Ramos (cell line): ENCODE results near the gene ERICH2.

Experiments
- in situ Hi-C: fragments of 300-500 bp; cut with MboI; formaldehyde crosslinking; loops from one replicate; pipeline ENCODE4 v1.14.3; 2022; ENCODE audit warnings: low sequenced_read_pairs; ENCODE audit not compliant: unreplicated experiment

The ERICH2 gene

DNA sequence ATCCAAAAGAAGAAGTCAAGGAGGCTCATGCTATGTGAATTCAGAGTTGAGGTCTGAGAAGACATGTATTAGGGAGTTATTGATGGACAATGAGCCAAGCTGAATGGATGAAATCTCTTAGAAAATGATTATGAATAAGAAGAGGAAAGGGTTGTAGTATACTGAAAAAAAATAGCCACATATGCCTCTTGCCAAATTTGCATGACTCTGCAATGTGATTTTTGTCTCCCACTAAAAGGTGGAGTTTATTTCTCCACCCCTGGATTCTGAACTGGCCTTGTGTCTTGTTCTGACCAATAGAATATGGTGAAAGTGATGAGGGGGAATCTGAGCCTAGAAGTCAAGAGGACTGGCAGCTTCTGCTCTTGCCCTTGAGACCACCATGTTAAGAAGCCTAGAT is 8.6 kb upstream of the ERICH2 start:
- in situ Hi-C loops, result no loop called here

DNA sequence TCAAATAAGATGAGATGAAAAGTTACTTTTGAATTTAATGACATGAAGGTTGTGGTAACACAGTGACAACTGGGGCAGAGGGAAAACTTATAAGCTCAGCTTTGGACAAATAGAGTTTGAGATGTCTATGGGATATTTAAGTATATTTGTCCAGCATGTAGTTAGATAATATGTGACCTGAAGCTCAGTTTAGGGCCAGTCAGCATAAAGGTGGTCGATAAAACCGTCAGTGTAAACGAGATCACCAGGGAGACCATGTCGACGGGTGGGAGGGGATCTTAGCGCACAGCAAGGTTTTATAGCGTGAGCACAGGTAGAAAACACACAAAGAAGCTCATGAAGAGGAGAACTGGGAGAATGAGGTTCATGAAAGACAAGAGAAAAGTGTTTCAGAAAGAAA is 7.4 kb upstream of the ERICH2 start:
- in situ Hi-C loops, result no loop called here

DNA sequence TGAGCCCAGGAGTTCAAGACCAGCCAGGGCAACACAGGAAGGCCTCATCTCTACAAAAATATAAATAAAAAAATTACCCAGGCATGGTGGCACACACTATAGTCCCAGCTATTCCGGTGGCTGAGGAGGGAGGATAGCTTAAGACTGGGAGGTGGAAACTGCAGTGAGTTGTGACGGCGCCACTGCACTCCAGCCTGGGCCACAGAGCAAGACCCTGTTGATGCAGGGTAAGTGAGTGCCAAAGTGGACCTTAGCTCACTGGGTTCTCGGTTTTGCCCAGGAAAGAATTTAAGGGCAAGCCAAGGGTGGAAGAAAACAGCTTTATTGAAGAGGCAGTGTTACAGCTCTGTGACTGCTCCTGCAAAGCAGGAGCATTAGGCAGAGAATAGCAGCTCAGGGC is 6.9 kb upstream of the ERICH2 start:
- in situ Hi-C loops, result no loop called here

DNA sequence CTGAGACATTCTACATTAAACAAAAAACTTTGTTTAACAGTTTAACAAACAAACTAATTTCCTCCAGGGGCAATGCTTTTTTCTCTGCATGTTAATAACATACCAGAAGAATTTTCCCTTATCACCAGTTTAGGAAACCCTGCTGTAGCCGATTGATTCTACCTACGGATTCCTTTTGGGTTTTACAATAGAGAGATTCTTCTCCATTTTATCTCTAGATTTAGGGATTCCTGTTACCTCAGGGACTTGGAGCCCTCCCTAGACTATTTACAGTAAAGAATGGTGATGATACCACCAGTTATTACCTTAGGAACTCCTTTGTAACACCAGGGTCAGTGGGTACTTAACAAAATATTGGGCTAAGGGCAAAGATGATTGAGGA is 5.3 kb upstream of the ERICH2 start:
- in situ Hi-C loops, result no loop called here

DNA sequence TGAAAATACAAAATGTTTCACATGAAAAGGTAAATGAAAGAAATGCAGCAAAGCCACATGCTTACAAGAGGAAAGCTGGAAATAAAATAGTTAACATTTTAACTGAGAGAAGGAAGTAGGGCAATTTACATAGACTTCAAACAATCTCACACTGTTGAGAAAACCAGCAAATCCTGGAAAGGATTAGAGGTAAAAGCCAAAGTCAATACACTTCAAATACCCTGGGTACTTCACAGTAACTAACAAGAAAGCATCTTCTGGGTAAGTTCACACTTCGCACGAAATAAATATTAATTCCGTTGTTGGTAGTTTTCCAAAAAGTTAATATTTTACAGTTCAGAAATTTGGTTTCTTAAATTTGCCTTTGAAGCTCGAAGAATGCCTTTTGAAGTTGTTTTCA is 3.5 kb upstream of the ERICH2 start:
- in situ Hi-C loops, result no loop called here

DNA sequence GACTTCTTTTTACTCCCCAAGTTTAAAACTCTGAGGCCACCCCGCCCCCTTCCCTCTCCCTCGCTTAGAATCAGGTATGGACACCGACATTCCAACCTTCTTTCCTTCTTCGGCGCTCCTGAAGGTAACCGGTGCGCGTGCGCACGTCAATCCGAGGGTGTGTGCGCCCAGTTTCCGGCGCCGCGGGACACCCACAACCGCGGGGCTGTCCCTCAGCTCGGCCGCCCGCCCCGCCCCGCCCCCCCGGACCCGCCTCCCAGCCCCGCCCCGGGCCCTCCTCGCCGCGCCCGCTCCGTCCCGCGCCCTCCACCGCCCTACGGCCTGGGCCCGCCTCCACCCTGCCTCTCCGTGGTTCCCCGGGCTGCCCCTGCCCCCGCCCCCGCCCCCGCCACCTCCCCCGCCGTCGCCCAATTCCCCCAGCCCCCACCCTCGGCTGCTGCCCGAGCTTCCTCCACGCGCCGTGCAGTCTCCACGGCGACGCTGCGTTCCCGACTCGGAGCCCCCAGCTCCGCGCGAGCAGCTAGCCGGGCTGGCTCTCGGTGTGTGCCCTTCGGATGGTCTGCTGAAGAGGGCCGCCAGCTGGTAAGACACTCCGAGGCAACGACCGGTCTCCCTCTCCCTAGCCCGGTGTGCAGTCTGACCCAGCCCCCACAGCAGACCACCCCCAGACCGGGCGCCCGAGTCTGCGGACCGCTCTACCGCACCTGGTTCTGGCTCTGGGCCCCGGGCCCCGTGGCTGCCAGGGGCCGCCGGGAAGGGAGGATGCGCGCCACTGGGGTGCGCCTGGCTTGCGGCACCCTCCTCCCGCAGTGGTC is 635 bp downstream of the ERICH2 start:
- in situ Hi-C loops, result no loop called here

DNA sequence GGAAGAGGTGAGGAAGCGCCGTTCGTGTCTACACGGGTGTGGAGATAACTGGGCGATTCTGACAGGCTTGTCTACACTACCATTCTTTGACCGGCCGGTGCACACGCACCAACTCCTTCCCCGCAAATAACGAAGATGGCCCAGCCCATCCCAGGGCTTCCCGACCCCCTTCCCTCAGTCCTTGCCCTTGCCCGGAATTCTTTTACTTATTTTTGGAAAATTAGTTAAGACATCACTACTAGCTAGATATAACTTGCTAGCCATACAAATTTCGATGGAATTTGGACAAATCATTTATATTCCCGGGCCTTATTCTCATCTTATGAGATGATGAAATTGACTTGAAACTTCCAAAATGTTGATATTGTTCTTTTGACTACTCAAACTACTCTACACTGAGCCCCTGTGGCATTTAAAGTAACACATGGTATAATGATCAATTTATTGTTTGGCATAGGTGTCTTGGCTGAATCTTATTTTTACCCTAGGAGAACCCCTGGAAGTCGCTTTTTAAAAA is 1.3 kb downstream of the ERICH2 start:
- in situ Hi-C loops, result no loop called here

DNA sequence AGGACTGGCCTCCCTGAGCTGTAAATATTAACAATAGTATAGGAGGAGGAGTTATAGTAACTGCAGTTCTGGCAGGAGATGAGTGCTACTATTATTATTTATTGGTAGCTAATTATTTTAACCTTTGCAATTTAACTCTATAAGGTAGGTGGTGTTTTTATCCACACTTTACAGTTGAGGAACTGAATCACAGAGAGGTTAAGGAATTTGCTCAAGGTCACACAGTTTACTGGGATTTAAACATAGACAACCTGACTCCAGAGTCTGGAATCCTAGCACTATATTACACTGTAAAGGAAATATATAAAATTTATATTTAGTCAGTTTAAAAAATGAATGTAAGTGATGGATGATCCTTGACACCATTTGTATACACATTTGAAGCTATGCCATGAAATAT is 2.1 kb downstream of the ERICH2 start:
- in situ Hi-C loops, result no loop called here

DNA sequence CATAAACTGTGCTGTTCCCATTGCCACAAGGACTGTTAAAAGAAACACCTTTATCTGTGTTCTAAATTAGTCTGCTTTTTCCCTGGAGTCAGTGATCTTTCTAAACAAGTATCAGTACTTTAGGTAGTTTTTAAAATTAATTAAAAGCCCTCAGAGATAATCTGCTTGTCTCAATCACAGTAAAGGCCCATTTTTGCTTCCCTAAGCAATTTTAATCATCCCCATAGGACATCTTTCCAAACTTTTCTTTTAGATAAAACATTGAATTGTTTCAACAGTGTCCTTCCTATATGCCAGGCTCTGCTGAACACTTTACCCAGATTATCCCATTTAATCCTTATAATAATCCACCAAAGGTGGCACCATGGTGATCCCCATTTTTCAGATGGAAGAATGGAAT is 3.9 kb downstream of the ERICH2 start:
- in situ Hi-C loops, result no loop called here

DNA sequence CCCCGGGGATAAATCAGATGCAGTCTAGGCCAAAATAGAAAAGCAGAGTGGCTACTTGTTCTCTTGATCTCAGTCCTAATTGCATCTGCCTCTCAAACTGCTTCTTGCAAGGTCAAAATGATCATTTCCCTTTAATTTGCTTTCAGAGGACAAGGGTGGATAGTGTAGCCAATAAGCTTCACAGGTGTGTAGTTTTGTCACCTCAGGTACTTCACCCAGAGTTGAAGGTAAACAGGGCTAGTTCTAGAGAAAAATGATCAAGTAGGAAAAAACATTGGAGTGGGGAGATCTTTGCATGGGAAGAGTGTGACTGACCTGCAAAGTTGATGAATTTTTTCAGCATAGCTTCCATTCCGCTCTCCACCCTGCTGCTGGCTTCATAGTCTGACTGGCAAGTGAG is 8.7 kb downstream of the ERICH2 start:
- in situ Hi-C loops, result no loop called here

DNA sequence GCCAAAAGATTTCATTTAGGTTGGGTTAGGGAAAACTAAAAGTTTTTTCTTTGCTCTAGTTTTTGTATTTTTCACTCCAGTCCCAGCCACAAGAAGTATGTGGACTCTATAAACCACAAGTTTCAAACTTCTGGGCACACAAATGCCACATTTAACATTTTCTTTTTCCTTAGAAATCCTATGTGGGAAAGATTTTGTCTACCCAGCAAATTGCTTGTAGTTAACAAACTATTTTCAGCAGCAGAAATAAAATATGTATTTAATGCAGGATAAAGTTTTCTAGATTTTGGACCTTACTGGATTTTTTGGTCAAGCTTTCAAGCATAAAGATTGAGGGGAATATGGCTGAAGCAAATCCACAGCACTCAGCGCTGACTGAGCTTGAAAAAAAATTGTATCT is 9.1 kb downstream of the ERICH2 start:
- in situ Hi-C loops, result no loop called here

DNA sequence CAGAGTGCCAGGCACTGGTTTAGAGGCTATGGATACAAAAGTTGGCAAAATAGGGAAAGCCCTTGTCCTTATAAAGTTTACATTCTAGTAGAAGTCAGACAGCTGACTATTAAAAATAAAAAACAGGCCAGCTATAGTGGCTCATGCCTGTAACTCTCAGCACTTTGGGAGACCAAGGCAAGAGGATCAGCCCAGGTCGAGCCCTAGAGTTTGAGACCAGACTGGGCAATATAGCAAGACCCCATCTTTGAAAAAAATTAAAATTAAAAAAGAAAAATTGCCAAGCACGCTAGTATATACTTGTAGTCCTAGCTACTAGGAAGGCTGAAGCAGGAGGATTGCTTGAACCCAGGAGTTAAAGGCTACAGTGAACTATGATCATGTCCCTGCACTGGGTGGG is 12.5 kb downstream of the ERICH2 start:
- in situ Hi-C loops, result no loop called here

DNA sequence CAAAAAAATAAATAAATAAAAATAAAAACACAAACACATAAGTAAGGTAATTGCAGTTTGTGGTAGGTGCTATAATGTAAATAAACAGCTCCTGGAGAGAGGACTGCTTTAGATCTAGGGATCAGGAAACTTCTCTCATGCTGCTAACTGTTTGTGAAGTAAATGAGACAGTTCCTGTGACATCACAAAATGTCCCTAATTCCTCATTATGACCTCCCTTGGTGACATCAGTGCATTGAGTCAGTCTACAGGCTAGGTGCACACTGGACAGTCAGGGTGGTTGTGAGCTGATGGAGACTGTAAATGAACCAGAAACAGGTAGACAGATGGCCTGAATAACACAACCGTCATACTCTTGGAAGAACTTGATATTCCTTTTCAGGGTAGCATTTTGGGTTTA is 13.4 kb downstream of the ERICH2 start:
- in situ Hi-C loops, result no loop called here

DNA sequence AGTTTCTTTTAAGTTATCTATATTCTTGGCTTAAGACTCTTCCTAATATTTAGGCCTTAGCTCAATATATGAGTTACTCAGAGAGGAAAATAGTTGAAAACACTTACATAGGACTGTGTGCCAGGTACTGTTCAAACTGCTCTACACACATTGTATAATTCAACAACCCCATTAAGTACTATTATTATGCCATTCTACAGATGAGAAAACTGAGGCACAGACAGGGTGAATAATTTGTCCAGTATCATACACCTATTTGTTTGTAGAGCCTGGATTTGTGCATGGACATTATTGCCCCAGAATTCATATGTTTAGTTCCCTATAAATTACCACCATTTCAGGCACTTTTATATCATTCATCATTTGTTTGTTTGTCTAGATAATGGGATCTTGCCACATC is 28.8 kb downstream of the ERICH2 start:
- in situ Hi-C loops, result no loop called here

DNA sequence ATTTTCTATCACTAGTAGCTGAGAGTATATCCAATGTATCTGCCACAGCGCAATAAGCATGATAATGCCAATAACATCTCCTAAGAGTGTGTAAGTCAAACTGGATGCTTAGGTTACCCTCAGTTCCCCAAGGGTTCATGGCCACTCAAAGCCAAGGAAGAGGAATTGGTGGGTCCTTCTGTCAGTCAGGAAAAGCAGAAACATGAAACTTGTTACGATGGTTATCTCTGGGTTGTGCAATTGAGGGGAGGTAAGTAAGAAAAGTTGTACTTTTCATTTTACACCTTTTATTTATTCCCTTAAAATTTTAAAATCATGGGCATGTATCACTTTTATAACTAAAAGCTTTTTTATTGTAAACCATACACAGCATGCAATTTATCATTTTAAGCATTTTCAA is 36.4 kb downstream of the ERICH2 start:
- in situ Hi-C loops, result loop anchor here (25.0 kb wide), 1 partner anchor 444 kb away; no protein-coding TSS in a partner anchor

DNA sequence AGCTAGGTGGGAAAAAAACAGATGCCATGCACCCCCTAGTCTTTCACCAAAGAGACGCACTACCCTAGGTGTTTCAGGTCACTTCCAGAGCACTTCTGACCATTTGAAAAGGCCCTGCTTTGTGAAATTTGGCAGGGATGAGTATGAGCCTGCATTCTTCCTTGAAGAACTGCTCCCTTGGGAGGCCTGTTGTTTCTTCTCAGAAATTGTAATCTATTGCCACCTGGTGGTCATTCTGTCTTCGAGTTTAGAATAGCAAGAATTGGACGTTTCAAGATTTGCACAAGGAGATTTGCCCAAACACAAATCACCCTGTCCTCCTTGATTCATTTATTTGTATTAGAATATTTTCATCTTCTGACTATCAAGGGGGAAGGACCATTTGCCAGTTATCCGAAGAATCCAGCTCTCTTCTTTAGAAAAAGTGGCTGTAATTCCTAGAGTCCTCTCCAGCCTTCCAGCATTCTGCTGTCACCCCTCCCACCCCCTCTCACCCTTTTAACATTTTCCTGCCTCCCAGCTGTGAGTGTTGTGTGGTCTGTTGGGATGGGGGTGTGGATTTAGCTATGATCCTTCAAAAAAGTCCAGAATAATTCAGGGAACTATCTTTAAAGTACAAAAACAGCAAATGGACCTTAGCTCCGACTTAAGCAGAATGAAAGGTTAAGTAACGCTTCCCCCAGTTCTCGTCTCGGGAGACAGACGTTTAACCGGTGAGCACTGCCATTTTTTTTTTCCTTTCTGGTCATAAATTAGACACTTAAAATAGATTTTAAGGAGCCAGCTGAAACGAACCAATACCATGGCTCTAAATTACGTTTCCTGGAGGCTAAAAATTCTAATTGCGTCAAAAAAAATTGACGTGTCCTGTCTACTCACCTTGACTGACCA is 42.8 kb downstream of the ERICH2 start:
- in situ Hi-C loops, result loop anchor here (10.0 to 25.0 kb wide), 2 partner anchors 451 to 578 kb away; no protein-coding TSS in a partner anchor

DNA sequence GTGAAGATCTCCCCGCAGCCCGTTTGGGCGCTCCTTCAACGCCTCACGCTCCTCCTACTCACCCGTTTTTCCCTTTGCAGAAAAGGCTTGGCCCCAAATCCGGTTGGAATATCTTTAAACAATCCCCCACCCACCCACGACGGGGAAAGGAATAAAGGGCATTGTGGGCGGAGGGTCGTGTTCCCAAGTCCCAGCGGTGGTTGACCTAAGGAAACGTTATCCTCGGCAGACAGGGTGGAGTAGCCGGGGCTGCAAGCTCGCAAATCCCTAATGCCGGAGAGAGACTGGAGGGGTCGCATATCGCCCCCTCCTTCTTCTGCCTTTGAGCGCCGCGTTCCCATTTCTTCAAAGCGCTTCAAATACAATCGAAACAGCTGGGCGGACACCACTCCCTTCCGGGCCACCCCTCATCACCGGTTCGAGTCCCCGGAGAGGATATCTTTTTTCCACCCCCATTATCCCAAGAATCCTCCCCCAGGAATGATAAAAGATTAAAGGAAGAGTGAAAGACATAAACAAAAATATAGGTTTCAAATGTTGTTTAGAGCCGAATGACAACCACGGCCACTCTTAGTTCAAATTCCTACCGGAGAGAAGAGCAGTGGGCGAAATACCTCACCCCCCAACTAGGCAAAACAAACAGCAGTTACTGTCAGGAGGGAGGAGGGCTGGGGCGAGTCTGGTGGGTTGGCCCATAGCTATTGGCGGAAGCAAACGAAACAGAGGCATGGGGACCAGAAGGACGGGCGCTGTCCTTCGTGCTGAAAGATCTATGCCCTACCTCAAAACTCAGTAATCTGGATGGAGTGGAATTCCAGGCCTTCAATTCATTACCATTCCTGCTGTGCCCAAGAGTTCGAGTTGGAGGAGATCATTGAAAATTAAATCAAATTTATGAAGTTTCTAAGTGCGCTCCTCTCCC is 43.7 kb downstream of the ERICH2 start:
- in situ Hi-C loops, result loop anchor here (10.0 to 25.0 kb wide), 2 partner anchors 452 to 579 kb away; no protein-coding TSS in a partner anchor

DNA sequence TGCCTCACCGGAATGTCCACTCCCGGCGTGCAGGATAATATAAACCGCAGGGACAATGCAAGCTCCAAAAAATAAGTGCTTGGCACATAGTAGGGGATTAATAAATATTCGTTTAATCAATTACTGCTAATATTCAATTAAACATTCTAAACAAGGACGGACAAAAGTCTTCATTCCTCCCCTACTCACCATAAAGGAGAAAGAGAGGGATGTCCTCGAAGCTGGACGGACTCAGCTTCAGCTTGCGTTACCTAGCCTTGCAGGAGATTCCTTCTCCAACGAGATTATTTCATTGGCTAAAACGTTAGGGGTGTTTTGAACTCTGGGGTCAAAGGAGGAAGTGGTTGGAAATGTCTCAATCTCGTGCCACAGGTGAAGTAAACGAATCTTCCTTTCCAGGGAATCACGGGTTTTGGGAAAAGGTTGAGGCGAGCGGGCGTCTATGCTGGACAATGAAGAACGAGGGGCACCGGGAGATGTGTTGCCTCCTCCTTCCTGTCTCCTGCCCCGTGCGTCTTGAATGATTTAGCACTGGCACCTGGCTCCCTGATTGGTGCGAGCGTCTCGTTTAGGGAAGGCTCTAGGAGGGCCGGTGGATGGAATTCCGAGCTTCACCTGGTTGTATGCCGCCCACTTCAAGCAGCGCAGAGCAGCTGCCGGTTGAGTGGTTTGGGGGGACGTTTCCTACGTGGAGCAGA is 44.5 kb downstream of the ERICH2 start:
- in situ Hi-C loops, result loop anchor here (10.0 to 25.0 kb wide), 2 partner anchors 452 to 580 kb away; no protein-coding TSS in a partner anchor

DNA sequence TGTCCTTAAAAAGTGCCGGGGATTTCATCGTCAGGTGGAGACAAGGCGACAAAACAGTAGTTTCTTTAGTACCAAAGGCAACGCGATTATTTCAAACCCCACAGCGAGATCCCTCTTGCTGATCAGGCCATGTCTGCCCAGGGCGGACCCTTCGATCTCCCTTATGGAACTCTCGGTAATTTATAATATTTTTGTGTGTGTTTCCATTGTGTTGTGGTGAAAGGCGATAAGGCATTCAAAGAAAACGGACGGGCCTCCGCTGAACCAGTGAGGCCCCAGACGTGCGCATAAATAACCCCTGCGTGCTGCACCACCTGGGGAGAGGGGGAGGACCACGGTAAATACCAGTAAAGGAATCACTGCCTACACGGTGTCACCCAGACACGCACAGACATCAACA is 45.1 kb downstream of the ERICH2 start:
- in situ Hi-C loops, result loop anchor here (10.0 to 25.0 kb wide), 2 partner anchors 453 to 581 kb away; no protein-coding TSS in a partner anchor
